ENCODE results near the gene PID1. TPM values are rescaled to one million over a fixed set of nuclear protein-coding genes. Genes with fewer than 3 reads are reported as not detected.

PID1 gene
- total RNA-seq, 1 donor from 2014 or later: 25.1 TPM

GRCh38 chr2:229118927-229119326 is 152.2 kb downstream of the PID1 start:
- H3K36me3 ChIP-seq (ENCODE audit: control insufficient read depth in 3 of 3, insufficient read depth in 3 of 3, low read length in 3 of 3): no peaks in the 10 kb centered on the region
- no peak overlapping the region for H3K27ac ChIP-seq (ENCODE audit: low read depth, low read length)
- H3K4me3 ChIP-seq (ENCODE audit: low read length in 3 of 3): no peak overlapping the region
- H3K9ac ChIP-seq (ENCODE audit: low read depth in 1 of 3, low read length in 3 of 3): no peak overlapping the region
- no peaks in the 10 kb centered on the region for H3K9me3 ChIP-seq (ENCODE audit: control insufficient read depth in 3 of 3, low read length in 3 of 3)
- no peaks in the 10 kb centered on the region for H3K4me1 ChIP-seq (ENCODE audit: control insufficient read depth in 3 of 3, insufficient read depth in 3 of 3, low read length in 3 of 3)
- no peaks in the 10 kb centered on the region for H3K27me3 ChIP-seq (ENCODE audit: control insufficient read depth in 3 of 3, insufficient read depth in 3 of 3, low read length in 3 of 3)

DNA sequence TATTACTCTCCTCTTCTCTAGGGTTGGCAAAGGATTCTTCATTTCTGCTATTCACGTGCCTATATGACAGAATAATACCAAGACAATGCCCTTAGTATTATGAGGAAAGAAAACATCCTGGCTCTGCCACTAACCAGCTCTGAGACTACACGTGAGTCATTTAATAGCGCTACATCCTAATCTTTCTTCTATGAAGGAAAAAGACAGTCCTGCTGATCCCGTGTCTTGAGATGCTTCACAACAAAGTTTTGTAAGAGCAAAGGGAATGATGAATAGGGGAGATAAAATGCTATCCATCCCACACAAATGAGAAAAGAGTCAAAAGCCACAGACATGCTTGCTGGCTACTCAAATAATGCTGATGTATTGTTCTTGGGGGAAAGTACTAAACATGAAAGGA is 152.8 kb downstream of the PID1 start:
- no peaks in the 10 kb centered on the region for H3K9me3 ChIP-seq (ENCODE audit: control insufficient read depth in 3 of 3, low read length in 3 of 3)
- H3K4me3 ChIP-seq (ENCODE audit: low read length in 3 of 3): no peak overlapping the region
- no peaks in the 10 kb centered on the region for H3K36me3 ChIP-seq (ENCODE audit: control insufficient read depth in 3 of 3, insufficient read depth in 3 of 3, low read length in 3 of 3)
- H3K4me1 ChIP-seq (ENCODE audit: control insufficient read depth in 3 of 3, insufficient read depth in 3 of 3, low read length in 3 of 3): no peaks in the 10 kb centered on the region
- no peak overlapping the region for H3K9ac ChIP-seq (ENCODE audit: low read depth in 1 of 3, low read length in 3 of 3)
- H3K27ac ChIP-seq (ENCODE audit: low read depth, low read length): no peak overlapping the region
- no peaks in the 10 kb centered on the region for H3K27me3 ChIP-seq (ENCODE audit: control insufficient read depth in 3 of 3, insufficient read depth in 3 of 3, low read length in 3 of 3)

- H3K4me1 ChIP-seq (ENCODE audit: control insufficient read depth in 3 of 3, insufficient read depth in 3 of 3, low read length in 3 of 3): no peaks in the 10 kb centered on the region
- no peaks in the 10 kb centered on the region for H3K9me3 ChIP-seq (ENCODE audit: control insufficient read depth in 3 of 3, low read length in 3 of 3)
- no peak overlapping the region for H3K4me3 ChIP-seq (ENCODE audit: low read length in 3 of 3)
Observed at GRCh38 chr2:229111744-229112143, 159.3 kb downstream of the PID1 start.

DNA sequence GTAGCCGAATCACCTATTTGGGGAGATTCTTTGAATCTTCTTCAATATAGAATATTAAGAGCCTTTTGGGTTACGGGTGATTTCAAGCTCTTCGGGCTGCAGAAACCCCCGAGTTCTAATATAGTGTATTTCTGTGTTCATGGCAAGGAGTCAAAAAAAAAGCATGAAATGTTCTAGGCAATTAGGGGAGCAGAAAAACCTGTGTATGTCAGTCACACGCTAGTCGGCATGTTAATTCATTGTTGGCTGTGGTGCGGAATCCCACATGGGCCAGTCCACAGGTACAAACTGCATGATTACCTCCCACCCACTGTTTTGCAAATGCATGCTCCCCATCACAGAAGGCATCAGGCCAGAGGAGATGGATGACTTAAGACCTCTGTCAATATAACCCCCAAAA is 161.9 kb downstream of the PID1 start:
- Histone ChIP-seq H3K27me3 (ENCODE audit: control insufficient read depth in 3 of 3, insufficient read depth in 3 of 3, low read length in 3 of 3) (no peaks in the 10 kb centered on the region), H3K27ac (ENCODE audit: low read depth, low read length) (no peak overlapping the region), H3K9ac (ENCODE audit: low read depth in 1 of 3, low read length in 3 of 3) (no peak overlapping the region), H3K4me3 (ENCODE audit: low read length in 3 of 3) (no peak overlapping the region), H3K36me3 (ENCODE audit: control insufficient read depth in 3 of 3, insufficient read depth in 3 of 3, low read length in 3 of 3) (no peaks in the 10 kb centered on the region), H3K9me3 (ENCODE audit: control insufficient read depth in 3 of 3, low read length in 3 of 3) (no peaks in the 10 kb centered on the region), H3K4me1 (ENCODE audit: control insufficient read depth in 3 of 3, insufficient read depth in 3 of 3, low read length in 3 of 3) (no peaks in the 10 kb centered on the region)

More at GRCh38 chr2:229111744-229112143, 159.3 kb downstream of the PID1 start:
- Histone ChIP-seq H3K9ac (ENCODE audit: low read depth in 1 of 3, low read length in 3 of 3) (no peak overlapping the region), H3K27ac (ENCODE audit: low read depth, low read length) (no peak overlapping the region), H3K36me3 (ENCODE audit: control insufficient read depth in 3 of 3, insufficient read depth in 3 of 3, low read length in 3 of 3) (no peaks in the 10 kb centered on the region), H3K27me3 (ENCODE audit: control insufficient read depth in 3 of 3, insufficient read depth in 3 of 3, low read length in 3 of 3) (no peaks in the 10 kb centered on the region)

DNA sequence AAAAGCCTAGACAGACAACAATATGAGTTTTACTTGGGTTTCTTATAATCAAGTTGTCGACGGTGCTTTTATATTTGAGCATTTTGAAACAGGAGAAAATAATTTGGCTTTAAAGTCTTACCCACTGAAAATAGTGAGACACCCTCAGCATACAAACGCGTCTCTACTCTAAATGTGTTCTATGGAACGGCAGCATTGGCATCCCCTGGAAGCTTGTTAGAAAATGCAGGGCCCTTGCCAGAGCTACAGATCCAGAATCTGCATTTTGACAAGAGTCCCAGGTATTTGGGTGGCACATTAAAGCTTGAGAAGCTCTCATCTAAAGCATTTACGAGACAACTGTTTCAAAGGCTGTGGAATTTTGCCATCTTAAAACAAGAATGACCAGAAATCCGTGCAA is 163.5 kb downstream of the PID1 start:
- H3K36me3 ChIP-seq (ENCODE audit: control insufficient read depth in 3 of 3, insufficient read depth in 3 of 3, low read length in 3 of 3): no peaks in the 10 kb centered on the region
- no peaks in the 10 kb centered on the region for H3K27me3 ChIP-seq (ENCODE audit: control insufficient read depth in 3 of 3, insufficient read depth in 3 of 3, low read length in 3 of 3)
- H3K9ac ChIP-seq (ENCODE audit: low read depth in 1 of 3, low read length in 3 of 3): no peak overlapping the region
- H3K9me3 ChIP-seq (ENCODE audit: control insufficient read depth in 3 of 3, low read length in 3 of 3): no peaks in the 10 kb centered on the region
- no peak overlapping the region for H3K27ac ChIP-seq (ENCODE audit: low read depth, low read length)
- no peaks in the 10 kb centered on the region for H3K4me1 ChIP-seq (ENCODE audit: control insufficient read depth in 3 of 3, insufficient read depth in 3 of 3, low read length in 3 of 3)
- no peak overlapping the region for H3K4me3 ChIP-seq (ENCODE audit: low read length in 3 of 3)

DNA sequence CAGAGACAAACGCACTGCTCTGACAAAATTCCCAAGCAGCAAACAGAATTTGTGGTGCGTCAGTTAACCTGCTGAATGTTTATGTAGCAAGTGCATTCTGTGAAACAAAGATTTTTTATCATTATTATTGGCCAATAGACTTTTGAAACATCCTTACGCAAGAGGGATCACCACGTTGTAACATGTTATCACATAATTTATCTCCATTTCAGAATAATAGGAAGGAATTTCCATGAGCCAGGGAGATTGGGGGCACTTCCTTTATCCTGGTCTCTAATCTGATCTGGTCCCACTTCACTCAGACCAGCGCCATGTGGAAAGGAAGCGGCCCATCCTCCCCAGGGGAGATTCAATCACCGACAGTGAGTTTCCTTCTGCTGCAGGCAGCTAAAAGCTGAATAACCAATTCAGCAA is 166.1 kb downstream of the PID1 start:
- no peaks in the 10 kb centered on the region for H3K27me3 ChIP-seq (ENCODE audit: control insufficient read depth in 3 of 3, insufficient read depth in 3 of 3, low read length in 3 of 3)
- H3K9me3 ChIP-seq (ENCODE audit: control insufficient read depth in 3 of 3, low read length in 3 of 3): no peaks in the 10 kb centered on the region
- H3K36me3 ChIP-seq (ENCODE audit: control insufficient read depth in 3 of 3, insufficient read depth in 3 of 3, low read length in 3 of 3): no peaks in the 10 kb centered on the region
- H3K4me1 ChIP-seq (ENCODE audit: control insufficient read depth in 3 of 3, insufficient read depth in 3 of 3, low read length in 3 of 3): no peaks in the 10 kb centered on the region
- H3K27ac ChIP-seq (ENCODE audit: low read depth, low read length): no peak overlapping the region
- H3K4me3 ChIP-seq (ENCODE audit: low read length in 3 of 3): no peak overlapping the region
- no peak overlapping the region for H3K9ac ChIP-seq (ENCODE audit: low read depth in 1 of 3, low read length in 3 of 3)

- Histone ChIP-seq H3K9me3 (ENCODE audit: control insufficient read depth in 3 of 3, low read length in 3 of 3) (no peaks in the 10 kb centered on the region), H3K4me3 (ENCODE audit: low read length in 3 of 3) (no peak overlapping the region), H3K36me3 (ENCODE audit: control insufficient read depth in 3 of 3, insufficient read depth in 3 of 3, low read length in 3 of 3) (no peaks in the 10 kb centered on the region), H3K4me1 (ENCODE audit: control insufficient read depth in 3 of 3, insufficient read depth in 3 of 3, low read length in 3 of 3) (no peaks in the 10 kb centered on the region), H3K9ac (ENCODE audit: low read depth in 1 of 3, low read length in 3 of 3) (no peak overlapping the region), H3K27ac (ENCODE audit: low read depth, low read length) (no peak overlapping the region), H3K27me3 (ENCODE audit: control insufficient read depth in 3 of 3, insufficient read depth in 3 of 3, low read length in 3 of 3) (no peaks in the 10 kb centered on the region)
Observed at GRCh38 chr2:229104025-229104424, 167.1 kb downstream of the PID1 start.

DNA sequence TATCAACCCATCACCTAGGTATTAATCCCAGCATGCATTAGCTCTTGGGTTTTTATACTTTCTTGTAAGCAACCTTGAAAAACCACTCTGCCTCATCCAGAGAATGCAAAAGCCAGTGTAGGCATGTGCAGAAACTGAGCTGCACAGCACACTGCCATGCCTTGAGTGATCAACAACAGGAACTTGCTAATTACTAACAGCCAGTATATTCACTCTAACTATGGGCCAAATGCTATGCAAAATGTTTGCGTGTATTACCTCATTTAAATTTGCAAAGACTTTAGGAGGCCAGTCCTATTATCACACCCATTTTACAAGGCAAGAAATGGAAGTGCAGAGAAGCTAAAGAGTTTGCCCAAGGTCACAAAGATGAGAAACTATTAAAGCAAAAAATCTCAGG is 169.8 kb downstream of the PID1 start:
- no peaks in the 10 kb centered on the region for H3K27me3 ChIP-seq (ENCODE audit: control insufficient read depth in 3 of 3, insufficient read depth in 3 of 3, low read length in 3 of 3)
- no peak overlapping the region for H3K9ac ChIP-seq (ENCODE audit: low read depth in 1 of 3, low read length in 3 of 3)
- H3K27ac ChIP-seq (ENCODE audit: low read depth, low read length): no peak overlapping the region
- no peaks in the 10 kb centered on the region for H3K4me1 ChIP-seq (ENCODE audit: control insufficient read depth in 3 of 3, insufficient read depth in 3 of 3, low read length in 3 of 3)
- H3K36me3 ChIP-seq (ENCODE audit: control insufficient read depth in 3 of 3, insufficient read depth in 3 of 3, low read length in 3 of 3): no peaks in the 10 kb centered on the region
- no peak overlapping the region for H3K4me3 ChIP-seq (ENCODE audit: low read length in 3 of 3)
- H3K9me3 ChIP-seq (ENCODE audit: control insufficient read depth in 3 of 3, low read length in 3 of 3): no peaks in the 10 kb centered on the region

GRCh38 chr2:229099231-229099630 is 171.9 kb downstream of the PID1 start:
- Histone ChIP-seq H3K27ac (ENCODE audit: low read depth, low read length) (no peak overlapping the region), H3K36me3 (ENCODE audit: control insufficient read depth in 3 of 3, insufficient read depth in 3 of 3, low read length in 3 of 3) (no peaks in the 10 kb centered on the region), H3K9me3 (ENCODE audit: control insufficient read depth in 3 of 3, low read length in 3 of 3) (no peaks in the 10 kb centered on the region), H3K4me1 (ENCODE audit: control insufficient read depth in 3 of 3, insufficient read depth in 3 of 3, low read length in 3 of 3) (no peaks in the 10 kb centered on the region), H3K27me3 (ENCODE audit: control insufficient read depth in 3 of 3, insufficient read depth in 3 of 3, low read length in 3 of 3) (no peaks in the 10 kb centered on the region), H3K4me3 (ENCODE audit: low read length in 3 of 3) (no peak overlapping the region), H3K9ac (ENCODE audit: low read depth in 1 of 3, low read length in 3 of 3) (no peak overlapping the region)

- H3K9ac ChIP-seq (ENCODE audit: low read depth in 1 of 3, low read length in 3 of 3): no peak overlapping the region
- H3K27me3 ChIP-seq (ENCODE audit: control insufficient read depth in 3 of 3, insufficient read depth in 3 of 3, low read length in 3 of 3): no peaks in the 10 kb centered on the region
- no peak overlapping the region for H3K27ac ChIP-seq (ENCODE audit: low read depth, low read length)
- no peak overlapping the region for H3K4me3 ChIP-seq (ENCODE audit: low read length in 3 of 3)
- no peaks in the 10 kb centered on the region for H3K9me3 ChIP-seq (ENCODE audit: control insufficient read depth in 3 of 3, low read length in 3 of 3)
- no peaks in the 10 kb centered on the region for H3K36me3 ChIP-seq (ENCODE audit: control insufficient read depth in 3 of 3, insufficient read depth in 3 of 3, low read length in 3 of 3)
- no peaks in the 10 kb centered on the region for H3K4me1 ChIP-seq (ENCODE audit: control insufficient read depth in 3 of 3, insufficient read depth in 3 of 3, low read length in 3 of 3)
Observed at GRCh38 chr2:229098801-229099200, 172.3 kb downstream of the PID1 start.
